GM21576 (cell line): ENCODE results near the gene IL25.
"Not testable (repeated sequence)": the region's sequence is repeated elsewhere in the genome, so short reads cannot be mapped to it uniquely, and the experiment has no call there.

ENCODE experiments used
- ATAC-seq: cut with Tn5 transposase; IDR thresholded peaks from one replicate; pipeline ENCODE4 v1.9.1; 2021; ENCODE audit warnings: mild to moderate bottlenecking, moderate library complexity; ENCODE audit not compliant: unreplicated experiment

Gene IL25

DNA sequence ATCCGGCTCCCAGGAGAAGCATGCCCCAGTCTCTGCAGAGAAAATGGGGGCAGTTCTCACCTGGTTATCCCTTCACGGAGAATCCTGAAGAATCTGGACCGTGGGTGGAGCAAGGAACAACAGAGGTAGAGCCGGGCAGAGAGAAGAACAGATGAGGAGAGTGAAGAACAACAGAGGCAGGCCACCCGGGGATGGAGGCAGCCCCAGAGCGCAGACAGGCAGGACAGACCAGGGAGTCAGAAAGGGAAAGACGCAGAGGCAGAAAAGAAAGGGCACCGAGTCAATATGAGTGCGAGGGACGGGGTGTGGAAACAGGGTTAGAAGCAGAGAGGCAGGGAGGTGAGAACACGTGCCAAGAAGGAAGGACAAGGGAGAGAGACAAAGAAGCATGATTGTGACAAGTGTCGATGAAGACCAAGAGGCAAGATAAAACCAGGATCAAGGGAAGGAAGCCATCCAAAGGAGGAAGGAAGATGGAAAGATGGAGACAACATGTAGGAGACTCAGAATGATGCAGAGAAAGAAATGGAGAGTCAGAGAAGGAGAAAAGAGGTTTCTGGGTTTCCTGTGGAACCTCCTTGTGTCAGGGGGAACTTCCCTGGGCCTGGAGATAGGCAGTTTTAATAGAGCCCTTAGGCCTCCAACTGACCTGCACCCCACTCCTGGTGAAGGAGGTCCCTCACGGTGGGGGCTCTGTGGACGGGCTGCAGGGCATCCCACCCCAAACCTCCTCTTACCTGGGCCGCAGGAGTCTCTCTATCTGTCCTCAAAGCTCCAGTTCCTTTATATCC, 35.1 kb downstream of the IL25 start, which contains the start of gene MYH6:
TSS of gene MYH6 (minus strand) at position 758 of the 791 bp plus-strand sequence. CDS start 1,050 bp downstream, outside the sequence.
- ATAC-seq: no peak

DNA sequence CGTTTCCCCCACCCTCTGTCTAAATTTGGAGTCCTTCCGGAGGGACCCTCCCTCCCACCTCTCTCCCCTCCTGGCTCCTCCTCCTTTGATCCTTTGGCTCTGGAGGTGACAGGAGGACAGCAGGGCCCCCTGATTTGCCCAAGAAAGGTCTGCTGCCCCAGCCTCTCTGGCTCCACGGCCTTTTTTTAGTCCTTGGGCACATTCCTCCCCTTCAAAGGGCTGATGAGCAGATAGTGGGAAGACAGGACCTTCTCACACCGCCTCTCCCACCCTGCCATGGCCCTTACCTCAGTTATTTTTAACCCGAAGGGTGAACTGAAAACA, 35.7 kb downstream of the IL25 start:
- ATAC-seq: no peak

DNA sequence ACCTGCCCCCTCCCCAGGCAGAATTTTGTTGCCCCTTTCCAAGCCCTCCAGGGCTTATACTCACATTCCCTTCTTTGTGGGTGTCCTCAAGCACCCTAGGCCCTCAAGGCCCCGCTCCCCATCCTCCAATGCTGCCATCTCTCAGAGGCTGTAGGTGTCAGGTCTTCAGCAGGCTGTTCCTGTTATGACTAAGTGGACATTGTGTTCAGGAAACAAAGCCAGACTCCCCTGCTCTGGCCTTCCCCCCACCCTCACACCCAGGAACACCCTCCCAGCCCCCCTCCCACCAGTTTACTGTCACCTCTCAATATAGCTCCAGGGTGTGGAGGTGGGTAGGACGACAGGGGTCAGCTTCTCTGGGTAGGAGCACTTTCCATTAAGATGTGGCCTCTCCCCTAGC, 36.9 kb downstream of the IL25 start:
- no peak for ATAC-seq

DNA sequence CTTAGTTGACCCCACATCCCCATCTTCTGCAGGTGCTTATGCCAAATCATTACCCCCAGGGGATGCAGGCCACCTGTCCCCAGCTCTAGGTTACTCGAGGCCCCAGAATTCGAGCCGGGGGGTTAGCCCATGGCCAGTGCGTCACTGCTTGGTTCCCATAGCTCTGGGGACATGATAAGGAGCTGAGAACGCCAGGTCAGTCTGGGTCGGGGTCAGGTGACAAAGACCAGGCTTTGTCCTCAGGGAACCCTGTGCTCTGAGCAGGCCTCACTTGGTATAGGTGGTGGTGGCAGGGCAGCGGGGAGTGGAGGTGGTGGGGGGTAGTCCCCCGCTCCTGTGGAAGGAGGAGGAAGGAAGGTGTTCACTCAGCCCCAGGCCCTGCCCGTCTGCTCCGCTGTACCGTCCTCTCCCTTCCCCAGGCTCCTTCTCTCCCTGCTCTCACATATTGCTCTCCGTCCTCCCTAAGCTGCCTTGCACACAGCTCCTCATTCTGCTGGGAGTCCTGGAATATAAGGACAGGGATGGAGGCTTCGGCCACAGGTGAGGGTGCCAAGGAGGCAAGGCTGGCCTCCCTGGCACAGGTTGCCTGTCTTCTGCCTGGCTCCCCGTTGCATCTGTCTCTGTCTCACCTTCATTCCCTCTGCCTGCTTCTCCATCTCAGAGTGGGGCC, 37.5 kb downstream of the IL25 start:
- no peak for ATAC-seq

DNA sequence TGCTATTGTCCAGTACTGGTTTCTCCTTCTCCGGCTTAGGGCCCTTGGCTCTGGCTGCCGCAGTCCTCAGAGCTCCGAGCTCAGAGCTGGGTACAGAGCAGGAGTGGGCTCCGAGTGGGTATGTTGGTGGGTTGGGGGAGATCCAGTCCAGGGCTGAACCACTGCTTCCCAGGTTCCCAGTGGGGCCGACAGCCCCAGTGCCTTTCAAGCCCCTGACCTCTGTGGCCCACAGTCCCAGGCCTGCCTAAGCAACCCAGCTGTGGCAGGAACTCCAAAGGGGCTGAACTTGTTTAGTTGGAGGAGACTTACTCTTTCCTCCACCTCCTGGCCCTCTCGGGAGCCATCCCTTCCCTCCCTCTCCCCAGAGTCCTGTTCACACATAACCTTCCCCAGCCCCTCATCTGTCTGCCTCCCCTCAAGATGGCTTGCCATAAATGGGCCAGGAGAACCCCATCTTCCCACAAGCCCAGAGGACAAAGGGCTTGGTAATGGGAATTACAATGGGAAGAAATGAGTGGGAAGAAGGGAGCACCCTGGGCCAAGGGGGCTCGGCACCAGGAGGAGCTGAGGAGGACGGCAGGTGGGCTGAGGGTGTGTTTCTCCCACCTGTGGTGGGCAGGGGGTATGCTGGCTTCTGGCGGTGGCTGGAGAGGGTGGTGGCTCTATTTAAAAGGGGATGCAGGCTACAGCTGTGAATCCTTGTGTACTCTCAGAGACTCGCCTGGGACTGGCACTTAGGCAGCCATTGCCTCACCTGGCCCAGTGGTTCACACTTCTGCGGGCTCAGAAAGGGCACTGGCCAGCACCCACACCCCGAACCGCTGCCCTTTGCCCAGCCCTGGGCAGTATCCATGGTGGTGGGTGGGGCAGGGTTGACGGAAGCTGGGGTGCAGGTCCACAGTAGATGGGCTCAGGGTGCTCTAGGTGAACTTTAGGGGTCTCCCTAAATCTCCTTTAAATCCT, 39.2 kb downstream of the IL25 start:
- ATAC-seq: no peak

DNA sequence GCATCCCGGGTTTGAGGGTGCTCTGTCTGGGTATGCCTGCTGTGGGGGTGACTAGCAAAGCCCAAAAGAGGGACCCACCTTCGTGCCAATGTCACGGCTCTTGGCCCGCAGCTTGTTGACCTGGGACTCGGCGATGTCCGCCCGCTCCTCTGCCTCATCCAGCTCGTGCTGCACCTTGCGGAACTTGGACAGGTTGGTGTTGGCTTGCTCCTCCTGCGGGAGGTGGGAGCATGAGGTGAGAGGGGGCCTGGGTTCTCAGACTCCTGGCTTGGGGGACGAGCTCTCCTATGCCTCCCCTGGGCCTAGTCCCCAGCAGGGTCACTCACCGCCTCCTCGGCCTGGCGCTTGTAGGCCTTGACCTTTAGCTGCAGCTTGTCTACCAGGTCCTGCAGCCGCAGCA, 41.1 kb downstream of the IL25 start:
- no peak for ATAC-seq

DNA sequence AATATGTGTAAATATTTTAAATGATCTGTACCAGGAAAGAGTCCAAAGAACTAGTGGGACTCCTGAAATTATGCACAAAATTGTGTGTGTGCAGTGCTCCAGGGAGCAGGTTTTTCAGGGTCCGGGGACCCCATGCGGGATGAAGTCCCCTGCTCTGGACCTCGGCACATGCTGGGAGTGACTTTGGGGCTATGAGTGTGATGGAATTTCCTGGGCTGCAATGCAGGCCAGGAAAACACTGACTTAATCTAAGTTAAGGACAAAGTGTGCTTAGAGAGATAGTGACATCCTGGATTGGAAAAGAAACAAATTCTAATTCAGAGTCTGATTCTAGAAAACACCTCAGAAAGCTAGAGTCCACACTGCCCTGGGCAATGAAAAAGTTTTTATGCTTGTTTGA, 41.6 kb downstream of the IL25 start:
- ATAC-seq: no peak

DNA sequence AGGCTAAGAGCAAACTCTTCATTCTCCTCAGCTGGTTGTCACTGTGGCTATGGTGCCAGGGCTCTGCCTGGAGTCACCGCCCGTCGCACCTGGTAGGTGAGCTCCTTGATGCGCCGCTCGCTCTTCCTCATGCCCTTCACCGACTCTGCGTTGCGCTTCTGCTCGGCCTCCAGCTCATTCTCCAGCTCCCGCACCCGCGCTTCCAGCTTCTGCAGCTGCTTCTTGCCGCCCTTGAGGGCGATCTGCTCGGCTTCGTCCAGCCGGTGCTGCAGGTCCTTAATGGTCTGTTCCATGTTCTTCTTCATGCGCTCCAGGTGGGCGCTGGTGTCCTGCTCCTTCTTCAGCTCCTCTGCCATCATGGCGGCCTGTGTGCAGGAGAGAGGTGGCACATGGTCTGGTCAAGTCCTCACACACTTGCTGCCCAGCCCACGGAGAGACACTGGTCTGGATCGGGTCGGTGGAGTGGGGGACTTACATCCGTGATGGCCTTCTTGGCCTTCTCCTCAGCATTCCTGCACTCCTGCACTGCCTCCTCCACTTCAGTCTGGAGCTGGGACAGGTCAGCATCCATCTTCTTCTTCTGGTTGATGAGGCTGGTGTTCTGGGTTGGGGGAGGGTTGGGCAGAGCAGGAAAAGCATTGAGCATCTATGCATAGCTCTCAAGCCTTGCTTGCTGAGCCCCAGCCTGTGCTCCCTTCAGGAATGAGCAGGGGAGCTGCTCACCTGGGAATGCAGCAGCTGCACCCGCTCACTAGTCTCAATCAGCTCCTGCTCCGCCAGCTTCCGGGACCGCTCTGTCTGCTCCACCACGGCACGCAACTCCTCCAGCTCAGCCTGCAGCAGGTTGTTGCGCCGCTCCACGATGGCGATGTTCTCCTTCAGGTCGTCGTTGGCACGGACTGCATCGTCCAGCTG, 42.6 kb downstream of the IL25 start:
- ATAC-seq: no peak

DNA sequence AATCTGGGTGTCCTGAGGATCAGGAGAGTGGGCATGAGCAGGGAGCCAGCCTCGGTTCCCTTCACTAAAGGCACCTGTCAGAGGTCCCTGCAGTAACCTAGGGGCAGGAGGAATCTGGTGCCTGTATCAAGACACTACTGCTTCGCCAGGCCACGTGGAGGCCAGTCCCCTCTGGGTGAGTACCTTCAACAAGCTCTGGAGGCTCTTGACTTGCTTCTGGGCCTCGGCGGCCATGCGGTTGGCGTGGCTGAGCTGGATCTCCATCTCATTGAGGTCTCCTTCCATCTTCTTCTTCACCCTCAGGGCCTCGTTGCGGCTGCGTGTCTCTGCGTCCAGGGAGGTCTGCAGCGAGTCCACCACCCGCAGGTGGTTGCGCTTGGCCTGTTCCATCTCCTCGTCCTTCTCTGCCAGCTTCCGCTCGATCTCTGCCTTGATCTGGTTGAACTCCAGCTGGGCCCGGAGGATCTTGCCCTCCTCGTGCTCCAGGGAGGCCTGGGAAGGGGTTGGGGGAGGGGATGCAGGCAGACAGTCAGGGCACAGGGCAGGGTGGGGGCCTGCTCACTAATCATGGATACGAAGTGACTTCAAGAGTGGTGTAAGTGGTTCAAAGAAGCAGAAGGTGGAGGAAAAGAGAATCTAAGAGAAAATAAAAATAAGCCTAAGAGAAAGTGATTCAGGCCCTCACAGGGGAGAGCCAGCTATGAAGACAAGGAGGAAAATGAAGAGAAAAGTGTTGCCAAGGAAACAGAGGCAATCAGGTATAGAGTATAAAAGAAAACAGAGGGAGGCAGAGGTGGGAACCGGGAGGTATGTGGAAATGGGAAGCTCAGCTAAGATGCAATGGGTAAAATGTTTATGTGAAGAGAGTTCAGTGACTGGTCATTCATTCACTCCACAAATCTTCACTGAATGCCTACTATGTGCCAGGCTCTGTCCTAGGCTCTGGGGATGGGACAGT, 43.5 kb downstream of the IL25 start:
- no peak for ATAC-seq

DNA sequence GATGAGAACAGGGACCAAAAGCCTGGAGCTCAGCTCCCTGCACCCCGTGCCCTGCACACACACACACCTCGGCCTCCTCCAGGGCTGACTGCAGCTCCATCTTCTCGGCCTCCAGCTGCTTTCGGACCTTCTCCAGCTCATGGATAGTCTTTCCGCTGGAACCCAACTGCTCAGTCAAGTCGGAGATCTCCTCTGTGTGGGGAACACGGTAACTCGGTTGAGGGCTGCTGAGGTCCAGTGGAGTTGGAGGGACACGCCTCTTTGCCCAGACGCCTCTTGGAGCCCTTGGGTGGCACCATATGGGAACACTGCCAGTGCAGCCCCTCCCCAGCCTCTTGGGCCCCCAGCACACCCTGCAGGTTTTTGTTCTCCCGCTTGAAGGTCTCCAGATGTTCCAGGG, 44.2 kb downstream of the IL25 start:
- no peak for ATAC-seq

DNA sequence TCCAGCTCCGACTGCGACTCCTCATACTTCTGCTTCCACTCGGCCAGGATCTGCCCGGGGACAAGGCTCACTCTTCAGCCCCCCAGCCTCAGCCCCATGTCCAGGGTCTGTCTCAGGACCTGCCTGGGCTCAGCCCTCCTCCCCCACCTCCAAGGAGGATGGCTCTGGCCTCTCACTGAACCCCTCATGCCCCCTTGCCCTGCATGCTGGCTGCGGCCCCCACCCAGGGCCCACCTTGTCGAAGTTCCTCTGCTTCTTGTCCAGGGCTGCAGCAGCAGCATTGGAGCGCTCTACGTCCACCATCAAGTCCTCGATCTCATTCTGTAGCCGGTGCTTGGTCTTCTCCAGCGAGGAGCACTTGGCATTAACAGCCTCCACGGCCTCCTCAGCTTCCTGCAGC, 44.7 kb downstream of the IL25 start:
- ATAC-seq: not testable (repeated sequence)

DNA sequence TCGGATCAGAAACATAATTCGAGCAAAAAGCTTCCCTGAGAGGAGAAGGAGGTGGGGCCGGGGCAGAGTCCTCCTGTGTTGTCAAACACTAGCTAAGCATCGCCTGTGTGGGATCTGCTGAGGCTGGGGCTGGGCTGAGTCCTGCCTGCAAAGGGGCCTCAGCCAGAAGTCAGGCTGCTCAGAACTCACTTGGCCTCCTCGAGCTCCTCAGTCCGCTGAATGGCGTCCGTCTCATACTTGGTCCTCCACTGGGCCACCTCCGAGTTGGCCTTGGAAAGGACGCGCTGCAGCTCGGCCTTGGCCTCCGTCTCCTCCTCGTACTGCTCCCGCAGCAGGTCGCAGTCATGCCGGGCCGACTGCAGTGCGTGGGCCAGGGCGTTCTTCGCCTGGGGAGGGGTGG, 45.4 kb downstream of the IL25 start:
- ATAC-seq: no peak

DNA sequence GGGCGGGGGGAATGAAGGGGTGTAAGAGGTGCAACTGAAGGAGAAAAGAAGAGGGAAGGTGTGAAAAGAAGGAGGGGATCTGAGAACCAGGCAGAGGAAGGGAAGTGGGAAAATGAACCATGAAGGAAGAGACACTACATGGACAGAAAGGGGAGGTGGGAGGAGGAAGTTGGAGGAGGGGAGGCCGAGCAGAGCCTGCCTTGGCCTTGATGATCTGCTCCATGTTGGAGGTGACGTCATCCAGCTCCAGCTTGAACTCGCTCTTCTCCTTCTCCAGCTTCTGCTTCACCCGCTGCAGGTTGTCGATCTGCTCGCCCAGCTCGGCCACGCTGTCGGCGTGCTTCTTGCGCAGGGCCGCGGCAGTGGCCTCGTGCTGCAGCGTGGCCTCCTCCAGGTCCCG, 47.0 kb downstream of the IL25 start:
- not testable (repeated sequence) for ATAC-seq

DNA sequence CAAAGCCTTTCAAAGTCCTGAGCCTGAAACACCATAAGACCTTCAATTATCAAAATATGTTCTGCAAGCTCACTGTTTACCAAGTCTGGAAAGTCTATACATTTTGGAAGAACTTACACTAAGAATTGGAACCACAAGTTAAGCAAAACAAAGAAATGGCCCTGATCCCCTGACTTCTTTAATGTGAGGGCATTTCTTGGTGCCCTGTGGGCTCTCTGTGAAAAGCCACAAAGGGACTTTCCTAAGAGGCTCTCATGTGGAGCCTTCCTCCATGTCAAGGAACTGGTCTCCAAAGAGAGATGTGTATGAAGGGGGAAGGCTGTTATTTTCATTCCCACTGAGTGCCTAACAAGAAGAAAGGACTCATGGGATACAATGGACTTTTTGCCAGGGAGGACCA, 49.0 kb downstream of the IL25 start:
- no peak for ATAC-seq

DNA sequence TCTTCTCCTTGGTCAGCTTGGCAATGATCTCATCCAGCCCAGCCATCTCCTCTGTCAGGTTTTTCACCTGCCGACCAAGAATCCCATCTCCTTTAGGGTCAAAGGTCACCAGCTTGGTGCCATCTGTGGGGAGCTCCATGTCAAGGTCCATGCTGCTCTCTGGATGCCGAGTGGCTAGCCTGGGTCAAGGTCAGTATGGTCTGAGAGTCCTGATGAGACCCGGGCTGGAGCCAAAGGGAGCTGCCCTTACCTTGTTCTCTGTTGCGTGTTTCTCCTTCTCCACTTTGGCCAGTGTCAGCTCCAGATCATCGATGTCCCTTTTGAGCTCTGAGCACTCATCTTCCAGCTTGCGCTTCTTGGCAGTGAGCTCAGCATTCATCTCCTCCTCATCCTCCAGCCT, 51.0 kb downstream of the IL25 start:
- ATAC-seq: no peak

DNA sequence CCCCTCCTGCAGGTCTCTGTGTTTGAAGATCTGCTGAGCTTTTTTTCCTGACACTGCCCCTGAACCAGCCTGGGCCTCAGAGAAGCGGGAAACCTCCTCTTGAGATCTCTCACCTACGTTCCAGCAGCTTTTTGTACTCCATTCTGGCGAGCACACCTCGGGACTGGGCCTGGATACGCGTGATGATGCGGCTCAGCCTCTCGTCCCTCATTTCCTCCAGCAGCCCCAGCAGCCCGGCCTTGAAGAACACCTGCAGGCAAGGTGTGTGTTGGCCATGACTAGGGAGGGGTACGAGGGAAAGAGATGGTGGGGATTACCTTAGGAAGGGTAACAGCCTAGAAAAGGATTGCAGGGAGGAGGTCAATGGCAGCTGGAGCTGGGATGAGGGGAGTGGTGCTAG, 52.6 kb downstream of the IL25 start:
- no peak for ATAC-seq

DNA sequence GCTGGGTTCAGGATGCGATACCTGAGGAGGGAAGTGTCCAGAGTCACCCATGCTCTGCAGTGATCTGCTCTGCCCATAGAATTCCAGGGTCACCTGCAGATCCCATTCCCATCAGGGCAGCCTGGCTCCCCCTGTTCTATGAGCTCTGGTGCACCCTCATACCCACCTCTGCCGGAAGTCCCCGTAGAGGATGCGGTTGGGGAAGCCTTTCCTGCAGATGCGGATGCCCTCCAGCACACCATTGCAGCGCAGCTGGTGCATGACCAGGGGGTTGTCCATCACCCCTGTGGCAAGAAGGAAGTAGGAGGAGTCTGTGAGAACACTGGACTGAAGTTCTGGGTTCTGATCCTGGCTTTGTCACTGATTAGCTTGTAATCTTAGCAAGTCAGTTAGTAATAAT, 53.2 kb downstream of the IL25 start:
- not testable (repeated sequence) for ATAC-seq
